T-cell (primary cell): ENCODE data around the gene PTTG1IP. TPM values are rescaled to one million over a fixed set of nuclear protein-coding genes. Genes with fewer than 3 reads are reported as not detected.

Source experiments
- ATAC-seq, 4 experiments: fragments of 200-7000 bp in 3 of 4; fragments of 150-1000 bp in 1 of 4; cut with Tn5 transposase; replicated peaks in 1 of 4; 1 replicate in 3 of 4; 2 replicates in 1 of 4; pipeline ENCODE4 v1.10.0; 2021; ENCODE audit warnings: moderate library complexity in 3 of 4, mild to moderate bottlenecking in 2 of 4, moderate number of reproducible peaks in 1 of 4
- CTCF ChIA-PET, 2 donors: fragments of 300-600 bp; sonication (Branson Sonifier 250); formaldehyde crosslinking; loops; one replicate each; lab custom pipeline; 2022; ENCODE audit warnings: antibody characterized with exemption in 2 of 2; lab: Charles Lee
- POLR2A ChIA-PET, 2 donors: fragments of 300-600 bp; sonication (Branson Sonifier 250); formaldehyde crosslinking; loops; one replicate each; lab custom pipeline; 2022; ENCODE audit warnings: antibody characterized with exemption in 2 of 2; lab: Charles Lee
- DNase-seq, 35 experiments: peaks; one replicate each; pipeline versions ENCODE4 v3.0.0 to v3.0.0-alpha.2; 2013 to 2023
- H3K27ac ChIP-seq: one replicate; pipeline ENCODE4 v1.5.1; 2013; ENCODE audit warnings: low read length
- H3K27me3 ChIP-seq, 2 experiments: replicated peaks in 1 of 2; 1 replicate in 1 of 2; 2 replicates in 1 of 2; pipeline versions ENCODE4 v1.6.1 to v1.7.0; 2013; ENCODE audit warnings: low read length in 1 of 2, mixed read lengths in 1 of 2; ENCODE audit not compliant: control insufficient read depth in 2 of 2, insufficient read depth in 2 of 2; ENCODE audit errors: extremely low read depth in 1 of 2
- H3K36me3 ChIP-seq, 2 donors: 1 replicate in 1 of 2; 2 replicates in 1 of 2; pipeline versions ENCODE4 v1.6.1 to v1.7.0; 2013; ENCODE audit warnings: low read length in 1 of 2; ENCODE audit not compliant: control insufficient read depth in 2 of 2, insufficient read depth in 1 of 2; ENCODE audit errors: extremely low read depth in 1 of 2
- H3K4me1 ChIP-seq, 2 experiments: 1 replicate in 1 of 2; 2 replicates in 1 of 2; pipeline versions ENCODE4 v1.6.1 to v1.7.0; 2013; ENCODE audit warnings: low read length in 2 of 2, mixed read lengths in 1 of 2; ENCODE audit not compliant: insufficient read depth in 2 of 2, control insufficient read depth in 1 of 2; ENCODE audit errors: extremely low read depth in 1 of 2
- H3K4me3 ChIP-seq, 2 donors: 1 replicate in 1 of 2; 2 replicates in 1 of 2; pipeline versions ENCODE4 v1.5.1 to v1.7.0; 2013; ENCODE audit warnings: mild to moderate bottlenecking in 2 of 2, low read length in 1 of 2, moderate library complexity in 1 of 2; ENCODE audit not compliant: control insufficient read depth in 1 of 2; ENCODE audit errors: extremely low read depth in 1 of 2
- H3K9me3 ChIP-seq: 2 replicates; pipeline ENCODE4 v1.7.0; 2013
- H3K27ac Mint-ChIP-seq, 2 donors: one replicate each; pipeline ENCODE4 v1.8.0; 2020 to 2021; ENCODE audit warnings: mild to moderate bottlenecking in 2 of 2, mixed read lengths in 2 of 2
- H3K27me3 Mint-ChIP-seq, 2 donors: one replicate each; pipeline ENCODE4 v1.8.0; 2021 to 2022; ENCODE audit warnings: mixed read lengths in 2 of 2
- H3K36me3 Mint-ChIP-seq: one replicate; pipeline ENCODE4 v1.8.0; 2021; ENCODE audit warnings: mixed read lengths
- H3K4me1 Mint-ChIP-seq, 3 donors: one replicate each; pipeline ENCODE4 v1.8.0; 2020 to 2022; ENCODE audit warnings: mixed read lengths in 3 of 3, mild to moderate bottlenecking in 1 of 3
- H3K4me3 Mint-ChIP-seq, 3 donors: one replicate each; pipeline ENCODE4 v1.8.0; 2020 to 2022; ENCODE audit warnings: mild to moderate bottlenecking in 3 of 3, mixed read lengths in 3 of 3, moderate library complexity in 3 of 3
- H3K9me3 Mint-ChIP-seq, 3 donors: one replicate each; pipeline ENCODE4 v1.8.0; 2020 to 2022; ENCODE audit warnings: mixed read lengths in 3 of 3
- WGBS: methylation state at CpG from one replicate; pipeline ENCODE4 v1.1.5; 2013; ENCODE audit warnings: missing lambda C conversion rate; ENCODE audit not compliant: insufficient coverage; 5-methylcytosine and 5-hydroxymethylcytosine counted together
- total RNA-seq, 35 experiments: library from RNA in 6 of 35; stranded (reverse) in 6 of 35; fragments of 120-200 nt in 1 of 35; gene quantifications; one replicate each; pipeline versions ENCODE4 v1.2.1 to v1.2.4 and lab custom pipeline; 2013 to 2026

PTTG1IP gene
- total RNA-seq, 5 donors from 2014 or later (not counting 1 experiment from before 2014, with no cell fraction given), result 73.4 to 91.1 (median 90.2) TPM

DNA sequence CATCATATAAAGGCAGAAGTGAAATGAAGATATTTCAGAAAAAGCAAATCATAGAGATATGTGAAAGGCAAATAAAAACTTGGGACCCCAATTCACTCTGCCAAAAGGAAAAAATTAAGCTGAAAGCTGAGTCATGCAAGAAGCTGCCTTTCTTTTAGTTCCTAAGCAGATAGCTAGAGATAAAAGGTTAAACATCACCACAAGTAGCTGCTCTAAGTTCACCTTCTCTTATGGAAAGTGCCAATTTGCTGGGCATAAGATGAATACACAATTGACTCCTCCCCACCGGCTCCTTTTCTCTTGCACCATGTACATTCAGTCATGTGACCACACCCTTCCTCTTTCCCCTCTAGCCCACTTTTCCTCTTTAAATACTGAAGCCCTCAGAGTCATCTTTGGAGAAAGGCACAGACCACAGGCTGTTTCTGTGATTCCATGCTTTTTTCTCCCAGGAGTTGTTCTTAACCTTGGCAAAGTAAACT is 50.3 kb downstream of the PTTG1IP start:
- 80% methylated on average over 1 of the region's 1 CpG for WGBS
- H3K4me1 Mint-ChIP-seq, result peaks cover 0 to 2% (median 0%) of the 10 kb centered on the region in 3 donors
- no peak overlapping the region for H3K4me3 Mint-ChIP-seq
- H3K36me3 ChIP-seq, result no peaks in the 10 kb centered on the region
- peaks cover 7% of the 10 kb centered on the region for H3K36me3 Mint-ChIP-seq
- POLR2A ChIA-PET, result no interaction called here
- peak overlapping the region; percentile 6 to 7 for H3K27ac Mint-ChIP-seq
- H3K27me3 Mint-ChIP-seq, result no peaks in the 10 kb centered on the region
- DNase-seq (no peak), ATAC-seq (no peak)
- CTCF ChIA-PET, result interaction anchor here in 1 of 2 donors (0.5 to 1.1 kb wide), 3 partner anchors 104 to 1849 kb away, joined by 3 to 7 read pairs (median 4); no protein-coding TSS in a partner anchor
- no peak overlapping the region for H3K4me3 ChIP-seq
- no peaks in the 10 kb centered on the region for H3K9me3 ChIP-seq
- H3K27ac ChIP-seq, result no peak overlapping the region
- H3K4me1 ChIP-seq, result peaks cover 0 to 7% of the 10 kb centered on the region in 2 experiments
- no peaks in the 10 kb centered on the region for H3K27me3 ChIP-seq
- peaks cover 10 to 35% (median 15%) of the 10 kb centered on the region in 3 donors for H3K9me3 Mint-ChIP-seq

DNA sequence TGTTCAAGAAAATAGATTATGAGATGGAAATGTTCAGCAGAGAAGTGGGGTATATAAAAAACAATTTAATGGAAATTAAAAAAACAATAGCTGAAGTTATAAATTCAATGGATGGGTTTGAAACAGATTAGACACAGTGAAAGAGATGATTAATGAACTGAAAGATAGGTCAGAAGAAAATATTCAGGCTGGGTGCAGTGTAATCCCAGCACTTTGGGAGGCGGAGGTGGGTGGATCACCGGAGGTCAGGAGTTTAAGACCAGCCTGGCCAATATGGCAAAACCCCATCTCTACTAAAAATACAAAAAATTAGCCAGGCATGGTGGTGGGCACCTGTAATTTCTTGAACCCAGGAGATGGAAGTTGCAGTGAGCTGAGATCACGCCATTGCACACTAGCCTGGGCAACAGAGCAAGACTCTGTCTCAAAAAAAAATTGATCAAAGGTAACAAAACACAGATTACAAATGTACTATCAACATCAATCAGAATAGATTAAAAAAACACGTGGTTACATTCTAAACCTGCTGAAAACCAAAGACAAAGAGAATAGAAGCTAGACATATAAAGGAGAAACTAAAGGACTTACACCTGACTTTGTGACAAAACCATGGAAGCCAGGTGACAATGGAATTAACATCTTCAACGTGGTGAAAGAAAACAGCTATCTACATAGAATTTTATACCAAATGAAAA is 50.9 kb downstream of the PTTG1IP start:
- Mint-ChIP-seq H3K27me3 (no peaks in the 10 kb centered on the region), H3K4me3 (no peak overlapping the region), H3K4me1 (peaks cover 0 to 2% (median 0%) of the 10 kb centered on the region in 3 donors), H3K9me3 (peaks cover 8 to 29% (median 12%) of the 10 kb centered on the region in 3 donors), H3K27ac (no peak overlapping the region), H3K36me3 (peaks cover 4% of the 10 kb centered on the region)
- no CpG with 5 or more reads among the region's 5 CpGs for WGBS
- no peak overlapping the region for H3K27ac ChIP-seq
- no peak overlapping the region for H3K4me3 ChIP-seq
- H3K36me3 ChIP-seq, result no peaks in the 10 kb centered on the region
- H3K27me3 ChIP-seq, result no peaks in the 10 kb centered on the region
- ATAC-seq, result no peak
- H3K9me3 ChIP-seq, result no peaks in the 10 kb centered on the region
- peaks cover 0 to 7% of the 10 kb centered on the region in 2 experiments for H3K4me1 ChIP-seq
- POLR2A ChIA-PET, result no interaction called here
- CTCF ChIA-PET, result interaction anchor here in 1 of 2 donors (0.5 to 1.1 kb wide), 3 partner anchors 105 to 1849 kb away, joined by 3 to 7 read pairs (median 4); no protein-coding TSS in a partner anchor
- no peak for DNase-seq

DNA sequence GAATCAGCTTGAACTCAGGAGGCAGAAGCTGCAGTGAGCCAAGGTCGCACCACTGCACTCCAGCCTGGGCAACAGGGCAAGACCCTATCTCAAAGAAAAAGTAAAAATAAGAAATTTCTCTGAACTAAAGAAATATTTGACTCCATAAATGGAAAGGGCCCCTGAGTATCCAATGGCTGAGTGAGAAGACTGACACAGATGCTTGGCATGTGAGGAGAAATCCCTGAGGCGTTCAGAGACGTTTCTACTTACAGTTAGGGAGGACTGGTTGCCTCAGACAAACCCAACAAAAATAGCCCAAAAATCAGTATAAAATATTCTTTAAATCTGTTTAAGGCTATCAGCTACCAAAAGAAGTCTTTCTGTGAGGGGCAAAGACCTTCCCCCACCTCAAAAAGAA is 52.6 kb downstream of the PTTG1IP start:
- Mint-ChIP-seq H3K27ac (no peak overlapping the region), H3K27me3 (no peaks in the 10 kb centered on the region), H3K4me3 (no peak overlapping the region), H3K9me3 (peaks cover 6 to 22% (median 11%) of the 10 kb centered on the region in 3 donors), H3K36me3 (peaks cover 4% of the 10 kb centered on the region), H3K4me1 (peaks cover 10 to 15% (median 13%) of the 10 kb centered on the region in 3 donors)
- POLR2A ChIA-PET, result no interaction called here
- WGBS, result no CpG with 5 or more reads among the region's 3 CpGs
- ATAC-seq, result no peak
- DNase-seq, result no peak
- Histone ChIP-seq H3K36me3 (no peaks in the 10 kb centered on the region), H3K27ac (no peak overlapping the region), H3K4me3 (no peak overlapping the region), H3K27me3 (no peaks in the 10 kb centered on the region), H3K4me1 (peaks cover 0 to 20% of the 10 kb centered on the region in 2 experiments), H3K9me3 (no peaks in the 10 kb centered on the region)
- CTCF ChIA-PET, result interaction anchor here in 1 of 2 donors (0.7 kb wide), 1 partner anchor 899 kb away, joined by 3 read pairs; no protein-coding TSS in a partner anchor

DNA sequence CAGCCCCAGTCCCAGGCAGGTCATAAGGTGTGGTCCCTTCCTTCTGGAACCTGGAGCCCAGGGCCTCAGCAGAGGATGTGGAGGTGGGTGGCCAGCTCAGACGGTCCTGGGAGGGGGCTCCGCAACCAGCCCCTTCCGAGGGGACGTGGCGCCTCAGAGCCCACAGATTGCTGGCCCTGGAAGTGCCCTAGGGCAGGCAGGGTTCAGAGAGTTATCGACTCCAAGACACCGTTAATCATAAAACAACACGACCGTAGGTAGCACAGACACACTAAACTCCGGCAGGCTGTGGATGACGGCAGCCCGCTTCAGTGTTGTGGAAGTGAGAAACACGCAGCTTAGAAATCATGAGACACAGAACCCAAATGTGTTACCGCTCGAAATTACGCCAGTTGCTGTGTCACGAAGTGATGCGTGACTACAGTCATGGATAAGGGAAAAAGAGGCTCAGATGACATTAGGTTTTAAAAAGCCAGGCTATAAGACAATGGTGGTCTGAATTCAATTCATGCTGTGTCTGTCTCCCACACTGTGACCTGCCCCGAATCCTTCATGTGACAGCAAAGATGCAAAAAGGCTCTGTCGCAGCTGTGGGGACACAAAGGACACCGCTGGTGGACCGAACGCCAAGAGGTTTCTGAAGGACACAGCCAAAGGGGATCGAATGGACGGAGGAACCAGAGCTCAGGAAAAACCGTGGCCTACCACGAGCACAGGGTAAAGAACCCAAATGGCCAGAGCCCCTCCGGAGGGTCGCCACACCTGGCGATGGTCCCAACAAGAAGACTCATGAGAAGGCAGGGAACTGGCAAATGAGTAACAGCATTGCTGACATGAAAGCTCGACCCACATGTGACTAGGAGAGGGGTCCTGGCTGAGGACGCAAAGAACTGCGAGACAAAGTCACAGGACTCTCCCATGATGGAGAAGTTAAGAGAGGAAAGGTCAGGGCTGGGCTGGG is 53.9 kb downstream of the PTTG1IP start:
- CTCF ChIA-PET, result interaction anchor here in 1 of 2 donors (0.7 kb wide), 1 partner anchor 898 kb away, joined by 3 read pairs; no protein-coding TSS in a partner anchor
- no peak overlapping the region for H3K27ac ChIP-seq
- Mint-ChIP-seq H3K27ac (peak overlapping the region; percentile 27 to 79), H3K4me1 (peaks cover 14 to 16% (median 16%) of the 10 kb centered on the region in 3 donors), H3K9me3 (peaks cover 6 to 22% (median 11%) of the 10 kb centered on the region in 3 donors), H3K4me3 (peak overlapping the region; percentile 57 to 76 (median 65)), H3K27me3 (no peaks in the 10 kb centered on the region), H3K36me3 (peaks cover 4% of the 10 kb centered on the region)
- H3K27me3 ChIP-seq, result no peaks in the 10 kb centered on the region
- H3K9me3 ChIP-seq, result no peaks in the 10 kb centered on the region
- ATAC-seq, result no peak
- no peaks in the 10 kb centered on the region for H3K36me3 ChIP-seq
- H3K4me1 ChIP-seq, result peaks cover 0 to 29% of the 10 kb centered on the region in 2 experiments
- no peak overlapping the region for H3K4me3 ChIP-seq
- DNase-seq, result peak in 1 of 35 experiments; percentile 19
- 97% methylated on average over 29 of the region's 33 CpGs for WGBS
- POLR2A ChIA-PET, result no interaction called here

DNA sequence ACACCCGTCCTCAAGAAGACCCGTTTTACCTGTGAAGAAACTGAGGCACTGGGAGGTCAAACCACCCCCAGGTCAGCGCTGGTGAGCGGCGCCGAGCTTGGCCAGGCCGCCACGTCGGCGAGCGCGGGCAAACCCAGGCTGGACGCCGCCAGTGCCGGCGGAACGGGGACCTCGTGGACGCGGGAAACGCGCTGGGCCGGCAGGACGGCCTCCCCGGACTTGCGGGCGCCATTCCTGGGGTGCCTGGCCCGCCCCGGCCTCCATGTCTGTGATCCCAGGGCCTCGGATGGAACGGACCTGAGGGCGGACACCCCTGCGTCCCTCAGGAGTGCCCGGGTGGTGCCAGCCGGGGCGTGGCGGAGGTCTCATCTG is 54.9 kb downstream of the PTTG1IP start:
- Mint-ChIP-seq H3K4me1 (peaks cover 16 to 17% (median 16%) of the 10 kb centered on the region in 3 donors), H3K36me3 (peaks cover 2% of the 10 kb centered on the region), H3K9me3 (peaks cover 3 to 19% (median 9%) of the 10 kb centered on the region in 3 donors), H3K27me3 (no peaks in the 10 kb centered on the region), H3K27ac (no peak overlapping the region), H3K4me3 (peak overlapping the region; percentile 57 to 76 (median 65))
- Histone ChIP-seq H3K9me3 (no peaks in the 10 kb centered on the region), H3K4me1 (peaks cover 0 to 29% of the 10 kb centered on the region in 2 experiments), H3K4me3 (peak overlapping the region; percentile 46 to 52), H3K36me3 (peaks cover under 1 to 4% of the 10 kb centered on the region in 2 donors), H3K27me3 (no peaks in the 10 kb centered on the region), H3K27ac (peak overlapping the region; percentile 44)
- ChIA-PET CTCF (no interaction called here), POLR2A (no interaction called here)
- WGBS, result 68% methylated on average over 25 of the region's 37 CpGs
- ATAC-seq, result no peak
- no peak for DNase-seq
